SKM-1 treated with dmso at 0.1 percent for 144 hours (cell line): ENCODE data around the gene HBEGF.
A peak's percentile ranks its signal among the peaks of the same experiment; 100 is the strongest.

Experiments used
- DNase-seq: peaks from one replicate; lab custom pipeline; 2025; ENCODE audit not compliant: unreplicated experiment; lab: John Stamatoyannopoulos, UW

Gene HBEGF

DNA sequence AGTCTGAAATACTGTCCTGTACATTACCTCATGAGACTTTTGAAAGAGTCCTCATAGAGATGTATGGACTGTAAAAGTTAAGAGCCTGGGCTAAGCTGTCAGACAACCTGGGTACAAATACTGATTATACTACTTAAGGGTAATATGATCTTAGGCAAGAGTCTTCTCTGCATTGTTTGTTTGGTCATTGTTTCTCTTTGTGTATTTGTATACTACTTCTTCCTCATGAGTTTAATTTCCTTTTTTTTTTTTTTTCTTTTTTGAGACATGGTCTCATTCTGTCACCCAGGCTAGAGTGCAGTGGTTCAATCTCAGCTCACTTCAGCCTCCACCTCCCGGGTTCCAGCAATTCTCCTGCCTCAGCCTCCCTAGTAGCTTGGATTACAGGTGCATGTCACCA, 40.9 kb downstream of the HBEGF start:
- no peak for DNase-seq

DNA sequence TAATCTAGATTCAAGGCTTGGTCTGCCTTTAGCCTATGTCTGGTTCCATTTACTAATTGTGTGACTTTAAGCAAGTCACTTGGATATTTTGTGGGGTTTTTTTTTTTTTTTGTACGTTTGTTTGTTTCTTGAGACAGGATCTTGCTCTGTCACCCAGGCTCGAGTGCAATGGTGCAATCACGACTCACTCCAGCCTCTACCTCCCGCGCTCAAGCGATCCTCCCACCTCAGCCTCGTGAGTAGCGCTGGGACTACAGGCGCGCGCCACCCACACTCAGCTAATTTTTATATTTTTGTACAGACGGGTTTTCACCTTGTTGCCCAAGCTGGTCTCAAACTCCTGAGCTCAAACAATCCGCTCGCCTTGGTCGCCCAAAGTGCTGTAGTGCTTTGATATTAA, 42.4 kb downstream of the HBEGF start:
- DNase-seq: no peak

DNA sequence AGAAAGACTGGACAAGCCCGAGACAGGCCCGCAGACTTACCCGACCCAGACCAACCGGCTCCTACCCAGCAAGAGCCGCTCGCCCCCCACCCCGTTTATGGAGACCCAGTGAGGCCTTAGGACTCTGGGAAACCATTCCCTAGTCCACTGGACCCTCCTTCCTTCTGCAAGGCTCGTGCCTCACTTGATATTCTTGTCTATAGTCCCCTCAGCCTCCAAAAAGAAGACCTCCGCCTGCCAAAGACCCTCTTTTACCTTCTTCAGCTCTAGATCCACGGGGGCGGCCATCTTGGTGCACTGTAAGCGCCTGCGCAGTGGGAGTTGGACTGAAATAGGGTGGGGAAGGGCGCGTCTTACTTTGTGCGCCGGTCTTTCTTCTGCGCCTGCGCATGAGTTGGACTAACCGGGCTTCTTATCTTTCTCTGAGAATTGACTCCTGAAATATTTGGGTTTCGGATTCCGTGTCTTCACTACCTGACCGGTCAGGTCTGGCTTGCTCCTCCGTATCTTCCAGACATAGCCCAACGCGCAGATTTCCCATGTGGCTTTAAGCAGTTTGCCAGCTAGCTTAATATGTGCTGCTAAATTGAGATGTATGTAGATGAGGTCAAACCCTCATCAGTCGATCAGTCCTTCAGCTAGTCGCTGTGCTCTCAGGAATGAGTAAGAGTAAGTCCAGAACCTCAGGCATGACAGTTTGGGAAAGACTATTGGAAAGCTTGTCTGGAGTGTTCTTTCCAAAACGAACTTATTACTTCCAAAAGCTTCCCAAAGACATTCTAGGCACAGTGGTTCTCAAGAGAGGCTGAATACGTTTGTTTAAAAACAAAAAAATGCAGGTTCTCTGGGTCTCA, 43.4 kb downstream of the HBEGF start, which contains the start of gene PFDN1:
TSS of gene PFDN1 (minus strand) at position 316 of the 854 bp plus-strand sequence. CDS start at position 288, 28 bp downstream.
- peak; percentile 96 for DNase-seq

DNA sequence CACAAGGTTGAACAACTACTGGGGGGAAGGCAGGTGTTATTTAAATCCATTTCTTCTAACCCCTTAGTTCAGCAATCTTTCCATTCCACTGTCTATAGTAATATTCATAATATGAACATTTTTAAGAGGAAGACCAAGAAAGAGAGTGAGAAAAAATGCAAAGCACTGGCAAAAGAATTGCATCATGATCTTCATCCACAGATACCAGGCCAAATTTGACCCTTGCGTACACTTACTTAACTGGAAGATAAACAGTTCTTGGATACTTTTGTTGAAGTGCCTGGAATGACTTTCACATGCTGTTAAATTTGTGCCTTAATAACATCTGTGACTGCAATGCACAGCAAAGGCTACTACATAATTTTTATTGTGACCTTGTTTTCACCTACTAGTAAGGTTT, 45.3 kb downstream of the HBEGF start:
- no peak for DNase-seq

DNA sequence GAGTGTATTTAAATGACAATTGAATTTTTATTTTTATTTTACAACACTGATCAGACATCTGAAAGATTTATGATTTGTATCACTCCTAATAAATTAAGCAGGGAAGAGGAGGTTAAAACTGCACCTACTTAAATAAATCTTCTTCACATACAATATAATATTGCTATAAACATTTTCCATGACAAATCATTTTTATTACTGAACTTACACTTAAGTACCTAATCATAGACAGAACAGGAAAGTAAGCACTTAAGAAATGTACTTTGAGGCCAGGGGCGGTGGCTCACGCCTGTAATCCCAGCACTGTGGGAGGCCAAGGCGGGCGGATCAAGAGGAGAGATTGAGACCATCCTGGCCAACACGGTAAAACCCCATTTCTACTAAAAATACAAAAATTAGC, 47.3 kb downstream of the HBEGF start:
- no peak for DNase-seq

DNA sequence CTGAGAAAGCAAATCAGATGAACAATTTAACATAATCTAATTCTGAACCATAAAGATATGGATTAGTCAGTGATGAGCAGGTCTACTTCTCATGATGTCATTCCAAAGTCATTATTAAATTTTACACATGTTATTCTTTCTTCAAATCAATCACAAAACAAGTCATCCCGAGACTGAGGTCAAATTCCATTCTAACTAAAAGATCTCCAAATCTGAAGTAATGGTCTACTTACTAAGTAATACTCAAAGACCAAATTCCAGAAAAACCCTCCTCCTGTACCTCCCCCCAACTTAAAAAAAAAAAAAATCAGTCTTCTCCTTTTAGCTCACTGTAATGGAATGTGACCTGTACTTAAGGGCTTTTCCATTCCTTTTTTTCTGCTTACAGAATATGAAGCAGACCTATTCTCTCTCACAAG, 48.2 kb downstream of the HBEGF start:
- no peak for DNase-seq

DNA sequence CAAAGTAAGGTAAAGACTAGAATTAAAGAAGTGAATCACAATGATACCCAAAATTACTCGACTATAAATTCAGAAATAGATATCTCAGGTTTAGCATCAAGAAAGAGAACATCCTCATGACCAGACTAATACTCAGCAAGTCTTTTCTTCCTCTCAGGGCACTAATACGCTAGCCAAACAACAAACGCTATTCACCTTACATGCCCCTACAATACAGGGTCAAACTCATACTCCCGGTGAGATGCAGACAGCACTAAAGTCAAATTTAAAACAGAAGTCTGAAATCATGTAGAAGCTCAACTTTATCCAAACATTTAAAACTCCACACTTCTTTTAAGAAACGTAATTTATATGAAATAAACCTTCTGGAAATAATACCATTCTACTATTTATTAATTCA, 49.1 kb downstream of the HBEGF start:
- DNase-seq: no peak

DNA sequence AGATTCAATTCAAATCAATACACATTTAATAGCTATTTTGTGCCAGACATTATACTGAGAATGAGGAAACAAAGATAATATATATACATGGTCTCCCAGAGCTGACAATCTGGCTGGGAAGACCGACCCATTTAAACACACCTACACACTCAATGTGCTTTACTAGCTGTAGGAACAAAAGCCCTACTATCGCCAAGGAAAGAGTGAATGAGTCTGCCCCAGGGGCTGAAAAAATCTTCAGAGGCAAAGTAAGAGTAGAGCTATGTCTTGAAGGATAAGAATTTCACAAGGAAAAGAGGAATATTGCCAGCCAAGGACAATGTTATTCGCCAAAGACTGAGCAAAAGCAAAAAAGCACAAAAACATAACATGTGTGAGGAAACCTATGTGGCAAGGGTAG, 50.1 kb downstream of the HBEGF start:
- no peak for DNase-seq

DNA sequence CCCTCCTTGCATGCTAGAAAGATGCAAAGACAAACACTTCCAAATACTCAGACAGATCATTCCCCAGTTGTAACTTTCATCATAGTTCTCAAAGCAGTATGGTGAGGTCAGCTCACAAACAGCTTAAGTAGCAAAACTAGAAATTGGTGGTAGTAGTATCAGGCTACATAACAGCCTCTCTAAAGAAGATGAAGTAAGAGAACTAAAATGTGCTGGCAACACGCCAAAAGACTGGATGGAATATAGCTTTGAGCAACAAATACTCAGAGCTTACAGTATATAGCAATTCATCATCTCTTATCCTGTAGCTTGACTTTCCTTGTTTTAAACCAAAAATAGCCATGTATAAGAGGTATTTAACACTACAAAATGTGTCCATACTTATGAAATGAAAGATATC, 51.0 kb downstream of the HBEGF start:
- peak; percentile 6 for DNase-seq

DNA sequence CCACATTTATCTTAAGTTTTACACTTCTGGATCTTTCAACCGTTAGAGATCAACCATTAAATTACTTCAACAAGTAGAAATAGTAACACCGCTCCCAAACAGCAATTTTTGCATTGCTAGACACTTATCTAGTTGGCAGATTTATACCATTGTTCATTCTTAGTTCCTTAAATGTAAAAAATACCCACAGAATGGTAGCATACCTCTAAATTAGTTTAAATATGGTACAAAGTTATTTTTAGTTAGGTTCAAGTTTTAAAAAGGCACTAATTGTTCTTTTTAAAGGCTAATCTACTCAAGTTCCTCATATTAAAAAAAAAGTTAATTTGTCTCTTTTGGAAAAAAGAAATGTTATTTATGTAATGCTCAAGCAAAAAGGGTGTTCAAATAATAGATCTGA, 51.6 kb downstream of the HBEGF start:
- no peak for DNase-seq

DNA sequence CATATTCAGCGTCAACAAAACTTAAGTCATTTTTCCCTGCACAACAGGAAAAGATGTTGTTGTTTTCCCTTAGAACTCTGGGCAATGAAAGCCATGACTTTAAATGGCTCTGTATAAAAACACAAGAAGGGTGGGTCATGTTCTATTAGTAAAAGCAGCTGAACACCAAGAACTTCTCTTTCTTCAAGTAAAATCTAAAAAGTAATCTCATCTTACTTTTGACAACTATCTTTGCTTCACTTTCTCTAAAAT, 52.6 kb downstream of the HBEGF start:
- DNase-seq: no peak

DNA sequence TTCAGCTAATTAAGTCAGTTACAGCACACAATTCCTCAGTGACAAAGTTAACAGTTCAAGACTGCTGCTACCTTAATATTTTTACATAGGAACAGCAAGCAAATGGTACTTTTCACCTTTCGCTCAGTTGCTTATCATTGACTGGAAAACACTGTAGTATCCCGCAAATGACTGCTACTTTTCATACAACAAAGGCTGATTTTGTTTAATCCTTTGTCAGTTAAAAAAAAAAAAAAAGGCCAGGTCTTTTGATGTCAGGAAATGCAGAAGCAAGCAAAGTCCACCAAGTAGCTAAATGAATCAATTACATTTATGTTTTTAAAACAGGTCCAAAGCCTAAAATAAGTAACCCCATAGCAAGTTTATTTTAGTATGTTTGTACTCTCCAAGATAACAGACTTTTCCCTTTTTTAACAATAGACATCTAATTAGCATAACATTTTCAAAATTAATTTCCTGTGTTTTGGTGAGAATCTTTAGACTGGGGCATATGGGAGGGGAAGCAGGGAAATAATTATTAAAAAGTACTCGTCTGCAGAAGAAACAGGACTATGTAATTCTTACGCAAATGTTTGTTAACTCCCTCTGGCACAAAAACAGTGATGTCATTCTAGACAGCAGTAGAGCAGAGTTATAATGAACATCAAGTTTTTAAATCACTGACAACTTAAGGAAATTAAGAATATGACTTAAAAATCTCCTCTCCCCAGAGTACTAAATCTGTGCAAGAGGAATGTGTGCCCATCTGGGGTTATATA, 53.1 kb downstream of the HBEGF start:
- DNase-seq: no peak

DNA sequence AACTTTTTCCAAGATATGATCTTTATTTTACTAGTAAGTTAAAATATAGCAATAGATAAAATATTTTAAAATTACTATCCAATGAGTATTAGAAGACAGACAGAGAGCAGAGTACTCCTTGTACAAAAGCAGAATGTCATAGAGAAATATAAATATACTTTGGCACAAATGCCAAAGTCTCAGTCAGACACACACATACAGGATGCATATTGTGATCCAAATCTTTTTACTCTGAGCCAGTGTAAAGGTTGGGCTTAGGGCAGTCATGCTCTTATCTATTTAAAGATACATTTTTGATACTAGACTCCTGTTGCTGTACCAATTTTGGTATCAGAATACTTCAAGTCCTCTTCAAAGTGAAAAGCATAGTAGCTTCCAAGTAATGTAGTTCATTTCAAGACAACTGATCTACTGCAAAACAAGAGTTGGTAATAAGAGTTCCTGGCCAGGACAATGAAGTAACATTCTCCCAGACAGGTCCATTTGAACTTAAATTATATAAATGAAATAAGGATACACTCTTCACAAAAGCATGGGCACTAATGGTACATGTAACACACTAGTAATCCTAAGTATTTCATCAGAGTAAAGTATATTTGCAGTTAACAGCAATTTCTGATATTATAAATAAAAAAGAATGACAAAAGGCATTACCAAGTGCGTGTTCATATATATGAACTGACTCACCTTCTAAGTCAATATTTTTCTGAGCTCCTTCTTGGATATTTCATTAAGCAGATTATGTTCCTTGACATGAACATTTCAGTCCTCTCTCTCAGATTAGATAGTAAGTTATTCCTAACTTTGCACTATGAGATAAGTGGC, 54.0 kb downstream of the HBEGF start:
- no peak for DNase-seq

DNA sequence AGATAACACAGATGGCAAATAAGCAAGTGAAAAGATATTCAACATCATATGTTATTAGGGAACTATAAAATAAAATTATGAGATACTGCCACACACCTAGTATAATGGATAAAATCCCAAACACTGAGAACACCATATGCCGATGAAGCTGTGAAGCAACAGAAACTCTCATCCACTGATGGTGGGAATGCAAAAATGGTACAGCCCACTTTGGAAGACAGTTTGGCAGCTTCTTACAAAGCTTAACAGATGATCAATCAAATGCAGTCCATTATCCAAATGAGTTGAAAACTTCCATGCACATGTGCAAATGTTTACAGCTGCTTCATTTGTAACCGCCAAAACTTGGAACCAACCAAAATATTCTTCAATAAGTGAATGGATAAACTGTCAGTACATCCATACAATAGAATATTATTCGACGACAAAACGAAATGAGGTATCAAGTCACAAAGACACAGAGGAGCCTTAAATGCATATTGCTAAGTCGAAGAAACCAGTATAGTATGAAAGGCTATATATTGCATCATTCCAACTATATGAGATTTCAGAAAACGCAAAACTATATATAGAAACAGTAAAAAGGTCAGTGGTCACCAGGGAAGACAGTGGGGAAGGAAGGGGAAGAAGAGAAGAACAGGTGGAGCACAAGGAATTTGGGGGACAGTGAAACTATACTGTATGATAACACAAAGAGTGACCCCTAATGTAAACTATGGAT, 58.4 kb downstream of the HBEGF start:
- DNase-seq: no peak

DNA sequence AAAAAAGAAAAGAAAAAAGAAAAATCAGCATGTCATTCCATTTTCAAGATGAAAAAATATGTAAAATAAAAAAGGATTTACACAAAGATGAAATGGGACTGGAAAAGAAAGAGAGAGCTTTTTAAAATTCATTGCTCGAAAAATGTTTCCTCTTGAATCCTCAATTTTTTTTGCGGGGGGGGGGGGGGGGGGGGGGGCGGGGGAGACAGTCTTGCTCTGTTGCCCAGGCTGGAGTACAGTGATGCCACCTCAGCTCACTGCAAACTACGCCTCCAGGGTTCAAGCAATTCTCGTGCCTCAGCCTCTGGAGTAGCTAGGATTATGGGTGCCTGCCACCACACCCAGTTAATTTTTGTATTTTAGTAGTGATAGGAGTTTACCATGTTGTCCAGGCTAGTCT, 60.0 kb downstream of the HBEGF start:
- DNase-seq: no peak

DNA sequence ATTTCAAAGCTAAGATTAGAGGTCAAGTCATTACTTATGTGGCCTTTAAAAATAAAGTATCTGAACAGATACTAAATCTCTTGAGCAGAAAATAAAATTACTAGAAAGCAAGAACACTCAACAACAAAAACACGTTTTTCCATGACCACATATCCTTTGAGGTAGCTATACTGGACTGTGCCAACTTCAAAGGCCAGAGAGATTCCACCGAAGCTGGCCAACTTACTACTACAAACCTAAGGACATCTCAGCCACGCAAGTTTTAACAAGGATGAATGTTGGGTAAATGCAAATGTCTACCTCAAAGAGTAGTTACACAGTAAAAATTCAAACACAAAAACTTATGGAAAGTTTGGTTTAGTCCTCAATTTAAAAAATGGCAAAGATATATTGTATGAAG, 62.4 kb downstream of the HBEGF start:
- DNase-seq: no peak
